ENCODE results near the gene ACBD4.

Gene ACBD4

DNA sequence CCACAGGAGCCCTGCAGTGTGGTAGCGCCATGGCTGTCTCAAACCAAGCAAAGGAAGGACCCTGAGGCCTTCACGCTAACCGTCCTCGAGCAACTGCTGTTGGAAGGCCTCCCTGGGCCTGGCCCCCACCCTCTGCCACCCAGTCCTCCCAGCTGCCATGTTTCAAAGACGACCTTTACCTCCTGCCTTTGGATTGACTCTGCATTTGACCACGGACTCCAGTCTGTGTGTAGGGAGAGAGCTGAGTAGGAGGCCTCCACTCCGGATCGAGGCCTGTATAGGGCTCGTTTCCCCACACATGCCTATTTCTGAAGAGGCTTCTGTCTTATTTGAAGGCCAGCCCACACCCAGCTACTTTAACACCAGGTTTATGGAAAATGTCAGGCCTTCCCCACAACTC lies 27.4 kb upstream of the ACBD4 start:
- DNase-seq (ENCODE audit: low read depth), result no peak
- no peak overlapping the region for H3K4me3 ChIP-seq (ENCODE audit: control insufficient read depth, low read depth, low read length)
- TF ChIP-seq, protein P1, sequence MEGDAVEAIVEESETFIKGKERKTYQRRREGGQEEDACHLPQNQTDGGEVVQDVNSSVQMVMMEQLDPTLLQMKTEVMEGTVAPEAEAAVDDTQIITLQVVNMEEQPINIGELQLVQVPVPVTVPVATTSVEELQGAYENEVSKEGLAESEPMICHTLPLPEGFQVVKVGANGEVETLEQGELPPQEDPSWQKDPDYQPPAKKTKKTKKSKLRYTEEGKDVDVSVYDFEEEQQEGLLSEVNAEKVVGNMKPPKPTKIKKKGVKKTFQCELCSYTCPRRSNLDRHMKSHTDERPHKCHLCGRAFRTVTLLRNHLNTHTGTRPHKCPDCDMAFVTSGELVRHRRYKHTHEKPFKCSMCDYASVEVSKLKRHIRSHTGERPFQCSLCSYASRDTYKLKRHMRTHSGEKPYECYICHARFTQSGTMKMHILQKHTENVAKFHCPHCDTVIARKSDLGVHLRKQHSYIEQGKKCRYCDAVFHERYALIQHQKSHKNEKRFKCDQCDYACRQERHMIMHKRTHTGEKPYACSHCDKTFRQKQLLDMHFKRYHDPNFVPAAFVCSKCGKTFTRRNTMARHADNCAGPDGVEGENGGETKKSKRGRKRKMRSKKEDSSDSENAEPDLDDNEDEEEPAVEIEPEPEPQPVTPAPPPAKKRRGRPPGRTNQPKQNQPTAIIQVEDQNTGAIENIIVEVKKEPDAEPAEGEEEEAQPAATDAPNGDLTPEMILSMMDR (conservative IDR thresholded peaks at IDR 0.05; ENCODE audit: control insufficient read depth, insufficient read depth, low read depth, low read length), result no peak

DNA sequence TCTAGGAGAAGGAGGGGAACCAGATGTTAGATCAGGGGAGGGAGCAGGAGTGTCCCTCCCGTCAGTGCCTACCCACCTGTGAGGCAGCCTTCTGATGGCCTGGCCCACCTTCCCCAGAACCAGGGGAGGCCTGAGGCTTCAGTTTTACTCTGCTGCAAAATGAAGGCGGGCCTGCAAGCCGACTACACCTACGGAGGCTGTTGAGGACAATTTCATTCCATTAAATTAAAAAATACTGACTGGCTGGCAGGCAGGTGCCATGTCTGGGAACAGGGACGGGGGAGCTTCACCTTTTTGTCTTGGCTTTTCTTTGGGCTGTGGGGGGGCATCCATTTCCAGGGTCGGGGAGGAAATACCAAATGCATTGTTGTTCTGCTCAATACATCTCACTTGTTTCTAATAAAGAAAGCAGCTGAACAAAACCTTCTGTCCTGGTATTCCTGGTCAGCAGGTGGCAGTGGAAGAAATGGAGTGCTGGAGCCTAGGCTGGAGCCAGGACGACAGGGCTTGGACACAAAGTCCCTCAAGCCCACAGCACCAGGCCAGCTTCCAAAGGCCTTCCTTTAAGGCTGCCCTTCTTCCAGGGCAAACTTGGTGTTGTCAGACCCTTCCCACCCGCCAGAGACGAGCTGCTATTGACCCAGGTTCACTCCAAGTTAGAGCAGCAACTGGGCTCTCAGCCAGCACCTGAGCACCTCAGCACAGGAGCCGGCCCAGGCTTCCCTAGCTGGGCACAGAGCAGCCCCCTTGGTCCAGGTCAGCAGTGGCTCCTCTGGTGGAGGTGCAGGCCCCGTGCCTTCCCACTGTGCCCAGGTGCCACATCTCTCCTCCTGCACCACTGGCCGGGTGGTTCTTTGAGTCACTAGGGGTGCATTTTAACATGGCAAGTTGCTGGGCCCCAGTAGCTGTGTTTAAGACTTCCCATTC lies 26.6 kb upstream of the ACBD4 start:
- H3K4me3 ChIP-seq (ENCODE audit: control insufficient read depth, low read depth, low read length), result no peak overlapping the region
- TF ChIP-seq, protein P1 (conservative IDR thresholded peaks at IDR 0.05; ENCODE audit: control insufficient read depth, insufficient read depth, low read depth, low read length), result no peak
- DNase-seq (ENCODE audit: low read depth), result no peak

- no peak for DNase-seq (ENCODE audit: low read depth)
- TF ChIP-seq, protein P1 (conservative IDR thresholded peaks at IDR 0.05; ENCODE audit: control insufficient read depth, insufficient read depth, low read depth, low read length), result no peak
- no peak overlapping the region for H3K4me3 ChIP-seq (ENCODE audit: control insufficient read depth, low read depth, low read length)
These were observed 24.5 kb upstream of the ACBD4 start for GRCh38 chr17:45110676-45111611.

- DNase-seq (ENCODE audit: low read depth), result no peak
- TF ChIP-seq, protein P1 (conservative IDR thresholded peaks at IDR 0.05; ENCODE audit: control insufficient read depth, insufficient read depth, low read depth, low read length), result no peak
- no peak overlapping the region for H3K4me3 ChIP-seq (ENCODE audit: control insufficient read depth, low read depth, low read length)
These were observed 23.6 kb upstream of the ACBD4 start for GRCh38 chr17:45111850-45112249.

DNA sequence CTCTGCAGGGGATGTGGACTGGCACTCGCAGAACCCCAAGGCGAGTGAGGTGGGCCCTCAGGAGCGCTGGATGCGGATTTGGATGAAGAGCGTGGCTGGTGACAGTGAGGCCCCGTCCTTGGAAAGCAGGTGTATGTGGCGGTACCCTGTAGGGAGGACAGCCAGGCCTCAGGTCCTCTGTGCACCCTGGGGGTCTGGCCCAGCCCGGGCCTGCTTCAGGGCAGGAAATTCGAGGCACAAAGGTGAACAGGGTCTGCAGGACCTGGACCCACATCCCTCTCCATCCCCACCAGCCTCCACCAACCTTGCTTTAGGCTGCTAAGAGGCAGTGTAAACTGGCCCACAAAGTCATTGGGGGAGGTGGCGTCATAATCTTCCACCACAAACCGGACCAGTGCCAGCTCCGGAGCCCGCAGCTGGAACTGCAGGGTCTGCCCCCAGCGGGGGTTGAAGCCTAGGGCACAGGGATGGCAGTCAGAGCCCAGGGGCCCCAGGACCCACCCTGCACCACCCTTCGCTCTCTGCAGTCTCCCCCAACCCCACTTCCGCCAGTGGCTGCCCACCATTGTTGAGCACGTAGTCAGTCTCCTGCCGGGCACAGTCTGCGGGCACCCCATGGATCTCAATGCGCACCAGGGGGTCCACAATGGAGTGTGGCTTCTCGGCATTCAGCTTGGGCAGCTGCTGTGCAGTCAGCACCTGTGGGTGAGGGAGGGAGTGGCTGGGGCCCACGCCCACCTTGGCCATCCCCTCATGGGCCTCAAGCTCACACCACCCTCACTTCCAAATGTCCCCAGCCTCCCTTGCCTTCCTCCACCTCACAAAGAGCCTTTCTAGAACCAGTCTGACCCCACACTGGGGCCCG lies 22.7 kb upstream of the ACBD4 start:
- H3K4me3 ChIP-seq (ENCODE audit: control insufficient read depth, low read depth, low read length), result no peak overlapping the region
- TF ChIP-seq, protein P1 (conservative IDR thresholded peaks at IDR 0.05; ENCODE audit: control insufficient read depth, insufficient read depth, low read depth, low read length), result no peak
- DNase-seq (ENCODE audit: low read depth), result no peak

- H3K4me3 ChIP-seq (ENCODE audit: control insufficient read depth, low read depth, low read length), result no peak overlapping the region
- TF ChIP-seq, protein P1 (conservative IDR thresholded peaks at IDR 0.05; ENCODE audit: control insufficient read depth, insufficient read depth, low read depth, low read length), result no peak
- DNase-seq (ENCODE audit: low read depth), result no peak
These were observed 22.1 kb upstream of the ACBD4 start for GRCh38 chr17:45113424-45113754.
